Stimulated activated CD4-positive, alpha-beta T cell treated with anti-CD3 and anti-CD28 coated beads, Interleukin-2, amount 100 ng/mL, for 4 hours (primary cell): ENCODE data around the gene SLC22A6.

Experiments
- DNase-seq: peaks from one replicate; pipeline ENCODE4 v3.0.0-alpha.2; 2020; ENCODE audit warnings: low read depth

Gene SLC22A6

GRCh38 chr11:62984451-62984991 lies at the start of gene SLC22A6:
Gene SLC22A6, minus strand, starts transcription at chr11:62984967. Its CDS starts 277 bp downstream, at chr11:62984690.
- DNase-seq: no peak

GRCh38 chr11:63032457-63032856 lies 47.7 kb upstream of the SLC22A6 start:
- no peak for DNase-seq

GRCh38 chr11:63023841-63024648 lies 39.3 kb upstream of the SLC22A6 start:
- DNase-seq: peak; percentile 74

- DNase-seq: no peak
Measured at GRCh38 chr11:63023222-63023814, 38.6 kb upstream of the SLC22A6 start.

- no peak for DNase-seq
Measured at GRCh38 chr11:63022441-63022840, 37.7 kb upstream of the SLC22A6 start.

GRCh38 chr11:63020671-63021291 lies 36.0 kb upstream of the SLC22A6 start:
- no peak for DNase-seq

- no peak for DNase-seq
Measured at GRCh38 chr11:63019506-63019905, 34.7 kb upstream of the SLC22A6 start.

GRCh38 chr11:63017306-63017974 lies 32.7 kb upstream of the SLC22A6 start:
- DNase-seq: no peak

GRCh38 chr11:63015521-63016215 lies 30.9 kb upstream of the SLC22A6 start, which contains the start of gene SLC22A8:
Gene SLC22A8, minus strand, starts transcription at chr11:63015841. Its CDS starts 883 bp downstream, at chr11:63014958.
- DNase-seq: no peak

- no peak for DNase-seq
Measured at GRCh38 chr11:63014408-63015055, 29.8 kb upstream of the SLC22A6 start.

- no peak for DNase-seq
Measured at GRCh38 chr11:63012839-63013238, 28.1 kb upstream of the SLC22A6 start.

GRCh38 chr11:63012430-63012829 lies 27.7 kb upstream of the SLC22A6 start:
- DNase-seq: no peak

GRCh38 chr11:63010934-63011439 lies 26.2 kb upstream of the SLC22A6 start:
- no peak for DNase-seq

GRCh38 chr11:63007920-63008319 lies 23.2 kb upstream of the SLC22A6 start:
- no peak for DNase-seq

- no peak for DNase-seq
Measured at GRCh38 chr11:63001456-63001855, 16.7 kb upstream of the SLC22A6 start.

- DNase-seq: no peak
Measured at GRCh38 chr11:62999649-63000048, 14.9 kb upstream of the SLC22A6 start.

GRCh38 chr11:62999156-62999555 lies 14.4 kb upstream of the SLC22A6 start:
- DNase-seq: no peak

GRCh38 chr11:62996271-62996670 lies 11.5 kb upstream of the SLC22A6 start:
- DNase-seq: no peak

GRCh38 chr11:62994775-62995174 lies 10.0 kb upstream of the SLC22A6 start:
- DNase-seq: no peak

- DNase-seq: no peak
Measured at GRCh38 chr11:62988276-62988675, 3.5 kb upstream of the SLC22A6 start.
